ENCODE measurements around the gene UFSP1. TPM values are rescaled to one million over a fixed set of nuclear protein-coding genes. Genes with fewer than 3 reads are reported as not detected.
A peak's percentile ranks its signal among the peaks of the same experiment; 100 is the strongest.

Gene UFSP1
- total RNA-seq, 1 experiment from 2014 or later: 5.6 TPM

GRCh38 chr7:100874577-100875355 is 14.7 kb downstream of the UFSP1 start, which contains the start of gene SRRT:
TSS of gene SRRT (plus strand) at chr7:100875103. CDS start at chr7:100875591, 488 bp downstream.
- ChIA-PET POLR2A (interaction anchor here (0.6 to 2.4 kb wide), 15 partner anchors 8 to 446 kb away, joined by 3 to 31 read pairs (median 3); partner anchors contain the start of genes EPHB4, POP7, SERPINE1 and TRIP6), CTCF (interaction anchor here (0.7 to 1.1 kb wide), 7 partner anchors 15 to 269 kb away, joined by 3 to 6 read pairs (median 4); partner anchors contain the start of genes POP7, SLC12A9 and UFSP1), RAD21 (ENCODE audit: low non-redundant PET in 1 of 2, low total read pairs in 2 of 2, uncharacterized antibody in 2 of 2, unreplicated experiment in 2 of 2) (interaction anchor here (0.8 to 1.1 kb wide), 2 partner anchors 15 to 47 kb away, joined by 3 to 4 read pairs; partner anchors contain the start of genes EPHB4 (in 1 of the 2) and UFSP1 (in 1 of the 2))
- peak; percentile 92 for ATAC-seq
- no peak within 1 kb of the TSS for H2AFZ ChIP-seq (ENCODE audit: low read depth, low read length, poor library complexity, severe bottlenecking)
- peak within 1 kb of the TSS; percentile 92 for H3K4me2 ChIP-seq (ENCODE audit: low read length)
- H3K4me3 ChIP-seq (replicated peaks in 1 of 2; ENCODE audit: low read depth in 1 of 2, low read length in 2 of 2): peak within 1 kb of the TSS; percentile 97 to 98
- TSS peak; percentile 97 for BruUV-seq (replicated peaks)
- no peaks in the 10 kb centered on the region for H3K9me3 ChIP-seq (ENCODE audit: control insufficient read depth in 1 of 2, insufficient read depth in 1 of 2, low read depth in 1 of 2, low read length in 2 of 2)
- H3K27ac ChIP-seq (ENCODE audit: low read depth, low read length): peak within 1 kb of the TSS; percentile 84
- peaks cover 12 to 24% of the 10 kb centered on the region in 2 experiments for H3K4me1 ChIP-seq (ENCODE audit: control insufficient read depth in 1 of 2, insufficient read depth in 2 of 2, low read length in 2 of 2)
- H3K9me2 ChIP-seq (ENCODE audit: insufficient read depth): no peaks in the 10 kb centered on the region
- H3K9ac ChIP-seq (ENCODE audit: low read length): peak within 1 kb of the TSS; percentile 97
- peaks cover 15% of the 10 kb centered on the region; the same call in 1 of the 2 replicates for H4K20me1 ChIP-seq (ENCODE audit: insufficient read depth)
- intact Hi-C loops (cut with micrococcal nuclease): no loop called here
- peaks cover 25 to 56% of the 10 kb centered on the region in 2 experiments for H3K36me3 ChIP-seq (ENCODE audit: control insufficient read depth in 1 of 2, insufficient read depth in 2 of 2, low read length in 2 of 2)
- peak; percentile 96 for DNase-seq (ENCODE audit: low read depth, low spot score)
- peaks cover 72% of the 10 kb centered on the region for H3K79me2 ChIP-seq (ENCODE audit: insufficient read depth, low read length)
- no peaks in the 10 kb centered on the region for H3K27me3 ChIP-seq (ENCODE audit: insufficient read depth, low read length)
- TF ChIP-seq POLR2AphosphoS5 (IDR thresholded peaks at IDR 0.05; ENCODE audit: low read depth, low read length) (peak; percentile 98), FOSL1 (IDR thresholded peaks at IDR 0.05; ENCODE audit: low read depth) (no peak), EZH2 (IDR thresholded peaks at IDR 0.05) (no peak), ZFX (IDR thresholded peaks at IDR 0.05) (peak; percentile 78; the same call in 1 of the 2 replicates), CEBPB (IDR thresholded peaks at IDR 0.05; ENCODE audit: low read depth) (no peak), CBX3 (IDR thresholded peaks at IDR 0.05; ENCODE audit: low read depth) (no peak), TCF7L2 (IDR thresholded peaks at IDR 0.05; ENCODE audit: borderline replicate concordance, extremely low read depth, insufficient read depth, insufficient read length) (peak; percentile 25), EGR1 (IDR thresholded peaks at IDR 0.05; ENCODE audit: low read depth) (no peak), MAX (IDR thresholded peaks at IDR 0.05) (no peak), RAD21 (IDR thresholded peaks at IDR 0.05; ENCODE audit: low read depth) (no peak), EZH2phosphoT487 (IDR thresholded peaks at IDR 0.05; ENCODE audit: borderline replicate concordance) (no peak), JUND (IDR thresholded peaks at IDR 0.05) (no peak), SP1 (IDR thresholded peaks at IDR 0.05; ENCODE audit: low read depth) (no peak), REST (IDR thresholded peaks at IDR 0.05; ENCODE audit: low read depth) (no peak), ATF3 (IDR thresholded peaks at IDR 0.05) (no peak), ELF1 (IDR thresholded peaks at IDR 0.05; ENCODE audit: borderline replicate concordance, low read depth) (no peak), SIN3A (IDR thresholded peaks at IDR 0.05; ENCODE audit: low read depth) (no peak), POLR2A (IDR thresholded peaks at IDR 0.05; ENCODE audit: borderline replicate concordance, extremely low read depth, insufficient read depth, insufficient read length) (peak; percentile 79)
- TF ChIP-seq, protein P1, sequence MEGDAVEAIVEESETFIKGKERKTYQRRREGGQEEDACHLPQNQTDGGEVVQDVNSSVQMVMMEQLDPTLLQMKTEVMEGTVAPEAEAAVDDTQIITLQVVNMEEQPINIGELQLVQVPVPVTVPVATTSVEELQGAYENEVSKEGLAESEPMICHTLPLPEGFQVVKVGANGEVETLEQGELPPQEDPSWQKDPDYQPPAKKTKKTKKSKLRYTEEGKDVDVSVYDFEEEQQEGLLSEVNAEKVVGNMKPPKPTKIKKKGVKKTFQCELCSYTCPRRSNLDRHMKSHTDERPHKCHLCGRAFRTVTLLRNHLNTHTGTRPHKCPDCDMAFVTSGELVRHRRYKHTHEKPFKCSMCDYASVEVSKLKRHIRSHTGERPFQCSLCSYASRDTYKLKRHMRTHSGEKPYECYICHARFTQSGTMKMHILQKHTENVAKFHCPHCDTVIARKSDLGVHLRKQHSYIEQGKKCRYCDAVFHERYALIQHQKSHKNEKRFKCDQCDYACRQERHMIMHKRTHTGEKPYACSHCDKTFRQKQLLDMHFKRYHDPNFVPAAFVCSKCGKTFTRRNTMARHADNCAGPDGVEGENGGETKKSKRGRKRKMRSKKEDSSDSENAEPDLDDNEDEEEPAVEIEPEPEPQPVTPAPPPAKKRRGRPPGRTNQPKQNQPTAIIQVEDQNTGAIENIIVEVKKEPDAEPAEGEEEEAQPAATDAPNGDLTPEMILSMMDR (IDR thresholded peaks at IDR 0.05 in 2 of 3, conservative IDR thresholded peaks at IDR 0.05 in 1 of 3; ENCODE audit: borderline replicate concordance in 1 of 3, insufficient read depth in 1 of 3, low read depth in 2 of 3, low read length in 2 of 3): peak in 1 of 3 experiments; percentile 15; a peak in 1 of 6 replicates
